ENCODE measurements around the gene UQCC5.

Gene UQCC5

DNA sequence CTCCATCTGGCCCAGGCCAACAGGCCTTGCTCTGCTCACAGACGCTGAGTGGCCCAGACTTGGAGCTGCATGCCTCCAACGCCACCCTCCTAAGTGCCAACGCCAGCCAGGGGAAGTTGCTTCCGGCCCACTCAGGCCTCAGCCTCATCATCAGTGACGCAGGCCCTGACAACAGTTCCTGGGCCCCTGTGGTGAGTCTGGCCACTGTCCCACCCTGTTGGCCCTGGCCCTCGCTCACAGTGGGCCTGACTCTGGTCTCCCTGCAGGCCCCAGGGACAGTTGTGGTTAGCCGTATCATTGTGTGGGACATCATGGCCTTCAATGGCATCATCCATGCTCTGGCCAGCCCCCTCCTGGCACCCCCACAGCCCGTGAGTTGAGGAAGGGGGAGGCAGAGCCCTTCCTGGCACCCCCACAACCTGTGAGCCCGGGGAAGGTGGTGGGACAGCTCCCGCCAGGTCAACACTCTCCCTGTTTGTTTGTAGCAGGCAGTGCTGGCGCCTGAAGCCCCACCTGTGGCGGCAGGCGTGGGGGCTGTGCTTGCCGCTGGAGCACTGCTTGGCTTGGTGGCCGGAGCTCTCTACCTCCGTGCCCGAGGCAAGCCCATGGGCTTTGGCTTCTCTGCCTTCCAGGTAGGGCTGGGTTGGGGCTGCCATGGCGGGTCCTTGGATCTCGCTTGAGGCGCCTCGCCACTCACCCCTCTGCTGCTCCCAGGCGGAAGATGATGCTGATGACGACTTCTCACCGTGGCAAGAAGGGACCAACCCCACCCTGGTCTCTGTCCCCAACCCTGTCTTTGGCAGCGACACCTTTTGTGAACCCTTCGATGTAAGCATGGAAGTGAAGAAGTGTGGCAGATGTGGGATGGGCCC, 12.8 kb upstream of the UQCC5 start:
- DNase-seq (ENCODE audit: low read depth in 1 of 2, low spot score in 1 of 2), result no peak
- H3K27ac ChIP-seq (replicated peaks), result no peak overlapping the region
- no peaks in the 10 kb centered on the region for H3K27me3 ChIP-seq (ENCODE audit: insufficient read depth, poor library complexity, severe bottlenecking)
- H3K4me3 ChIP-seq (replicated peaks; ENCODE audit: insufficient read depth, low read length), result no peak overlapping the region
- TF ChIP-seq SPI1 (IDR thresholded peaks at IDR 0.05; ENCODE audit: borderline replicate concordance, low read depth), result no peak
- no peak for TF ChIP-seq POLR2AphosphoS5 (IDR thresholded peaks at IDR 0.05; ENCODE audit: low read depth)
- TF ChIP-seq, protein P1, sequence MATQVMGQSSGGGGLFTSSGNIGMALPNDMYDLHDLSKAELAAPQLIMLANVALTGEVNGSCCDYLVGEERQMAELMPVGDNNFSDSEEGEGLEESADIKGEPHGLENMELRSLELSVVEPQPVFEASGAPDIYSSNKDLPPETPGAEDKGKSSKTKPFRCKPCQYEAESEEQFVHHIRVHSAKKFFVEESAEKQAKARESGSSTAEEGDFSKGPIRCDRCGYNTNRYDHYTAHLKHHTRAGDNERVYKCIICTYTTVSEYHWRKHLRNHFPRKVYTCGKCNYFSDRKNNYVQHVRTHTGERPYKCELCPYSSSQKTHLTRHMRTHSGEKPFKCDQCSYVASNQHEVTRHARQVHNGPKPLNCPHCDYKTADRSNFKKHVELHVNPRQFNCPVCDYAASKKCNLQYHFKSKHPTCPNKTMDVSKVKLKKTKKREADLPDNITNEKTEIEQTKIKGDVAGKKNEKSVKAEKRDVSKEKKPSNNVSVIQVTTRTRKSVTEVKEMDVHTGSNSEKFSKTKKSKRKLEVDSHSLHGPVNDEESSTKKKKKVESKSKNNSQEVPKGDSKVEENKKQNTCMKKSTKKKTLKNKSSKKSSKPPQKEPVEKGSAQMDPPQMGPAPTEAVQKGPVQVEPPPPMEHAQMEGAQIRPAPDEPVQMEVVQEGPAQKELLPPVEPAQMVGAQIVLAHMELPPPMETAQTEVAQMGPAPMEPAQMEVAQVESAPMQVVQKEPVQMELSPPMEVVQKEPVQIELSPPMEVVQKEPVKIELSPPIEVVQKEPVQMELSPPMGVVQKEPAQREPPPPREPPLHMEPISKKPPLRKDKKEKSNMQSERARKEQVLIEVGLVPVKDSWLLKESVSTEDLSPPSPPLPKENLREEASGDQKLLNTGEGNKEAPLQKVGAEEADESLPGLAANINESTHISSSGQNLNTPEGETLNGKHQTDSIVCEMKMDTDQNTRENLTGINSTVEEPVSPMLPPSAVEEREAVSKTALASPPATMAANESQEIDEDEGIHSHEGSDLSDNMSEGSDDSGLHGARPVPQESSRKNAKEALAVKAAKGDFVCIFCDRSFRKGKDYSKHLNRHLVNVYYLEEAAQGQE (IDR thresholded peaks at IDR 0.05; ENCODE audit: insufficient replicate concordance, low read depth), result no peak
- TF ChIP-seq, protein P2, sequence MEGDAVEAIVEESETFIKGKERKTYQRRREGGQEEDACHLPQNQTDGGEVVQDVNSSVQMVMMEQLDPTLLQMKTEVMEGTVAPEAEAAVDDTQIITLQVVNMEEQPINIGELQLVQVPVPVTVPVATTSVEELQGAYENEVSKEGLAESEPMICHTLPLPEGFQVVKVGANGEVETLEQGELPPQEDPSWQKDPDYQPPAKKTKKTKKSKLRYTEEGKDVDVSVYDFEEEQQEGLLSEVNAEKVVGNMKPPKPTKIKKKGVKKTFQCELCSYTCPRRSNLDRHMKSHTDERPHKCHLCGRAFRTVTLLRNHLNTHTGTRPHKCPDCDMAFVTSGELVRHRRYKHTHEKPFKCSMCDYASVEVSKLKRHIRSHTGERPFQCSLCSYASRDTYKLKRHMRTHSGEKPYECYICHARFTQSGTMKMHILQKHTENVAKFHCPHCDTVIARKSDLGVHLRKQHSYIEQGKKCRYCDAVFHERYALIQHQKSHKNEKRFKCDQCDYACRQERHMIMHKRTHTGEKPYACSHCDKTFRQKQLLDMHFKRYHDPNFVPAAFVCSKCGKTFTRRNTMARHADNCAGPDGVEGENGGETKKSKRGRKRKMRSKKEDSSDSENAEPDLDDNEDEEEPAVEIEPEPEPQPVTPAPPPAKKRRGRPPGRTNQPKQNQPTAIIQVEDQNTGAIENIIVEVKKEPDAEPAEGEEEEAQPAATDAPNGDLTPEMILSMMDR (IDR thresholded peaks at IDR 0.05; ENCODE audit: insufficient read depth, low read length), result no peak

DNA sequence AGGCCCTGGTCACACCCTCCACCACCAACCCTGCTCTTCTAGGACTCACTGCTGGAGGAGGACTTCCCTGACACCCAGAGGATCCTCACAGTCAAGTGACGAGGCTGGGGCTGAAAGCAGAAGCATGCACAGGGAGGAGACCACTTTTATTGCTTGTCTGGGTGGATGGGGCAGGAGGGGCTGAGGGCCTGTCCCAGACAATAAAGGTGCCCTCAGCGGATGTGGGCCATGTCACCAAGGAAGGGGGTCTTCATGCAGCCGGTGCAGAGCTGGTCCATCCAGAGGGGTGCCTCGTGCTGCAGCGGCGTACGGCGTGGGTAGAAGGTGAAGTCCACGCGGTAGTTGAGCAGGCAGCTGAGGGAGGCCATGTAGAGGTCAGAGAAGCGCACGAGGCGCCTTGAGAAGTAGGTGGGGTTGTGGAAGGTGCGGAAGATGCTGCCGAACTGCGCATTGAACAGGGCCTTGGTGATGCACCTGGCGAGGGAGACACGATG, 12.1 kb upstream of the UQCC5 start:
- TF ChIP-seq POLR2AphosphoS5 (IDR thresholded peaks at IDR 0.05; ENCODE audit: low read depth) (no peak), GABPA (IDR thresholded peaks at IDR 0.05; ENCODE audit: low read depth) (no peak), SPI1 (IDR thresholded peaks at IDR 0.05; ENCODE audit: borderline replicate concordance, low read depth) (no peak)
- TF ChIP-seq, protein P2 (IDR thresholded peaks at IDR 0.05; ENCODE audit: insufficient read depth, low read length), result no peak
- TF ChIP-seq, protein P1 (IDR thresholded peaks at IDR 0.05; ENCODE audit: insufficient replicate concordance, low read depth), result no peak
- Histone ChIP-seq H3K4me3 (replicated peaks; ENCODE audit: insufficient read depth, low read length) (no peak overlapping the region), H3K27ac (replicated peaks) (no peak overlapping the region), H3K27me3 (ENCODE audit: insufficient read depth, poor library complexity, severe bottlenecking) (no peaks in the 10 kb centered on the region)
- DNase-seq (ENCODE audit: low read depth in 1 of 2, low spot score in 1 of 2), result no peak

DNA sequence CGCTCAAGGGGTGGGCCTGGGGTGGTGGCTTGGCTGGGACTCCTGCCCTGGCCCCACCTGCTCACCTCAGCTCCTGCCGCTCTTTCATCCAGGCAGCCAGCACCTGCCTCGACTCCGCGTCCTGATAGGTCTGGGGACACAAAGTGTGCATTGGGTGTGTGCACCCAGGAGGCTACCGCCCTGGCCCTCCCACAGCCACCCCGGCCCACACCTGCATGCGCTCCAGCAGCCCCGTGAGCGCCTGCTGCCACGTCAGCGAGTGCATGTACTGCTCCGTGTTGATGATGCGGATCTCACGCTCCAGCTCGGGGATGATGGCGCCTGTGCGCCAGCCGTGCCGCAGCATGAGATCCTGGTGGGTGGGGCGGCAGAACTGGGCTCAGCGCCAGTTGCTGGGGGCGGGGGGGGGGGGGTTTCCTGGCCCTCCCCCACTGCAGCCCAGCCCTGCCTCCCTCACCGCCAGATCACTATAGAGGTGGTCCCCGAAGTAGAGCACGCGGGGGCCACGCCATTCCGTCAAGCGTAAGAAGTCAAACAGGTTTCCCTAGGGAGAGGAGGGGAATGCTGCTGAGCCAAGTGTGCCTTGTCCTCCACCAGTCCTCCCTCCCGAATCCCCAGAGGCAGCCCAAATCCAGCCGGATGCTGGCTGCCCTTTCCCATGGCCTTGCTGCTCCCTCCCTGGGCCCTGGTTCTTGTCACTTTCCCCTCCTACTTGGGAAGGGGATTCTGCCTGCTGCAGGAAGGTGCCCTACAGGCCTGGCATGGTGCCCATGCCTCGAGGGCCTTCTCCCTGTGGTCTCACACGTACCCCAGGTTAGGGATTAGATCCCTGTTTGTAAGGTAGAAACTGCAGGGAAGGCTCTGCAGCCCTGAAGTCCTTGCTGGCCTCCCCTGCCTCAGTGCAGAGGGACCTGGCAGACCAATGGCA, 11.4 kb upstream of the UQCC5 start:
- Histone ChIP-seq H3K4me3 (replicated peaks; ENCODE audit: insufficient read depth, low read length) (no peak overlapping the region), H3K27ac (replicated peaks) (no peak overlapping the region), H3K27me3 (ENCODE audit: insufficient read depth, poor library complexity, severe bottlenecking) (no peaks in the 10 kb centered on the region)
- DNase-seq (ENCODE audit: low read depth in 1 of 2, low spot score in 1 of 2), result no peak
- no peak for TF ChIP-seq GABPA (IDR thresholded peaks at IDR 0.05; ENCODE audit: low read depth)
- TF ChIP-seq SPI1 (IDR thresholded peaks at IDR 0.05; ENCODE audit: borderline replicate concordance, low read depth), result no peak
- TF ChIP-seq POLR2AphosphoS5 (IDR thresholded peaks at IDR 0.05; ENCODE audit: low read depth), result no peak
- TF ChIP-seq, protein P1 (IDR thresholded peaks at IDR 0.05; ENCODE audit: insufficient replicate concordance, low read depth), result no peak
- TF ChIP-seq, protein P2 (IDR thresholded peaks at IDR 0.05; ENCODE audit: insufficient read depth, low read length), result no peak

Measured in HL-60 (cell line).